Fibroblast of upper back skin (primary cell): Measurements from ENCODE around the gene FAM174C.

ENCODE experiments used
- DNase-seq: peaks from one replicate; pipeline ENCODE4 v3.0.0-alpha.2; 2013

Gene FAM174C

DNA sequence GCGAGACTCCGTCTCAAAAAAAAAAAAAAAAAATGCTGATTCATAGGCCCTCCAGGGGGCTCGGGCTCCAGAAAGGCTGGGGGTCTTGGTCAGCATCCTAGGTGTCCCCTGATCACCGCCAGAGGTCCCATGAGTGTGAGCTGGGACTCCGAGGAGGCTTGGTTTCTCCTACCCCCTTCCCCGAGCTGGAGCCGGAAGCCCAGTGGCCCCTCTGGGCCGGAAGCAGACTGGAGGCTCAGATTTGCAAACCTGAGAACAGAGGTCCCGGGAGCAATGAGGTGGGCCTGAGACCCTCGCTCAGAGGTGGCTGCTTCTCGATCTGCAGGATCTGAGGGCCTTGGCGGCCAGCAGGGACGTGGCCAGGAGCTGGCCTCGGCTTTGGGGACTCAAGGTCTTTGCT lies 51.8 kb downstream of the FAM174C start:
- DNase-seq, result no peak
